ENCODE results near the gene ANO6.

The ANO6 gene

GRCh38 chr12:45294906-45295305, 79.0 kb downstream of the ANO6 start:
- no peak for DNase-seq (ENCODE audit: low read depth)
- H3K4me3 ChIP-seq (ENCODE audit: low read depth, low read length) = no peak overlapping the region
- no peak for TF ChIP-seq CTCF (IDR thresholded peaks at IDR 0.05; ENCODE audit: low read depth, low read length, missing control alignments)

- H3K4me3 ChIP-seq (ENCODE audit: low read depth, low read length) = no peak overlapping the region
- DNase-seq (ENCODE audit: low read depth) = no peak
- TF ChIP-seq CTCF (IDR thresholded peaks at IDR 0.05; ENCODE audit: low read depth, low read length, missing control alignments) = no peak
Measured at GRCh38 chr12:45296046-45296586, 80.2 kb downstream of the ANO6 start.

GRCh38 chr12:45298047-45298446, 82.2 kb downstream of the ANO6 start:
- no peak overlapping the region for H3K4me3 ChIP-seq (ENCODE audit: low read depth, low read length)
- no peak for TF ChIP-seq CTCF (IDR thresholded peaks at IDR 0.05; ENCODE audit: low read depth, low read length, missing control alignments)
- no peak for DNase-seq (ENCODE audit: low read depth)

- TF ChIP-seq CTCF (IDR thresholded peaks at IDR 0.05; ENCODE audit: low read depth, low read length, missing control alignments) = no peak
- no peak for DNase-seq (ENCODE audit: low read depth)
- H3K4me3 ChIP-seq (ENCODE audit: low read depth, low read length) = no peak overlapping the region
Measured at GRCh38 chr12:45298721-45299692, 83.1 kb downstream of the ANO6 start.

- no peak overlapping the region for H3K4me3 ChIP-seq (ENCODE audit: low read depth, low read length)
- no peak for DNase-seq (ENCODE audit: low read depth)
- no peak for TF ChIP-seq CTCF (IDR thresholded peaks at IDR 0.05; ENCODE audit: low read depth, low read length, missing control alignments)
Measured at GRCh38 chr12:45302621-45303369, 86.9 kb downstream of the ANO6 start.

GRCh38 chr12:45303945-45304344, 88.0 kb downstream of the ANO6 start:
- no peak for TF ChIP-seq CTCF (IDR thresholded peaks at IDR 0.05; ENCODE audit: low read depth, low read length, missing control alignments)
- DNase-seq (ENCODE audit: low read depth) = no peak
- H3K4me3 ChIP-seq (ENCODE audit: low read depth, low read length) = no peak overlapping the region
